Activated CD4-positive, alpha-beta T cell treated with anti-CD3 and anti-CD28 coated beads for 4 hours (primary cell): ENCODE data around the gene RUNX2.
"Not testable (repeated sequence)": the region's sequence is repeated elsewhere in the genome, so short reads cannot be mapped to it uniquely, and the experiment has no call there.

Experiments used
- DNase-seq, 2 donors: peaks; one replicate each; pipeline ENCODE4 v3.0.0-alpha.2; 2020

Gene RUNX2

DNA sequence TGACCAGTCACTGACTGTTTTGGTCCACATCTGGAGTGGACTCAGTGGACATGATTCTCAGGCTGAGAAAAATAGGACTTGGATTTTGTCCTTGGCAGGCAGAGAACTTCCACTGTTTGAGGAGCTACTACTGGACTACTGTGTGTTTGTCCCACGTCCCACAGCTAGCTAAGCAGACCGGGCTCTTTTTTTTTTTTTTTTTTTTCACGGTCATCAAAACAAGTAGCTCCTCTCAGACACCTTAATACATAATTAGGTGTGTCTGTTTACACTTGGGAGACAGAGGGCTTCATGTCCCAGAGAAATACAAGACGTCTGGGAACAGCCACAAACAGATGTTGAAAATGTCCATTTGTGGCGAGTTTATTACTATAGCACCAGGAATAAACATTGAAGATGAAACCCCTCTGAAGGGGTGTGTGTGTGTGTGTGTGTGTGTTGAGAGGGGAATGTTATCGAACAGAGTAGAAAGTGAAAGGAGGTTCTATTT, 204.6 kb downstream of the RUNX2 start:
- no peak for DNase-seq

DNA sequence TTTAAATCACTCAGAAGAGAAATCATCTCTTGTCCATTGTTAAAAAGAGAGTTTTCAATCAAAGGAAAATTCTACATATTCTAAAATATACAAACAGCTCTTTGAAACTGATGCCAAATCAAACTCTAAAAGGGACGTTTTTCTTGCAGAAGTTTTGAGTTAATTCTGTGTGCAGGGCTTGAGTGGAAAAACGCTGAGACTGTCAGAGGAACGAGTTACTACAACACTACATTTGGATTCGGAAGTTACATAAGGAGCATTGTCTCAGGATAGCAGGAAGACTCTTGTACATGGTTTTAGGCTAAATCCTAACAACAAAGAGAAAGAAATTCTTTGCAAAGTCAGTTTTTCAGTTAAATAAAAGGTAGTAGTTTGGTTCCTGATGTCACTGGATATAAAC, 205.3 kb downstream of the RUNX2 start:
- DNase-seq: no peak

DNA sequence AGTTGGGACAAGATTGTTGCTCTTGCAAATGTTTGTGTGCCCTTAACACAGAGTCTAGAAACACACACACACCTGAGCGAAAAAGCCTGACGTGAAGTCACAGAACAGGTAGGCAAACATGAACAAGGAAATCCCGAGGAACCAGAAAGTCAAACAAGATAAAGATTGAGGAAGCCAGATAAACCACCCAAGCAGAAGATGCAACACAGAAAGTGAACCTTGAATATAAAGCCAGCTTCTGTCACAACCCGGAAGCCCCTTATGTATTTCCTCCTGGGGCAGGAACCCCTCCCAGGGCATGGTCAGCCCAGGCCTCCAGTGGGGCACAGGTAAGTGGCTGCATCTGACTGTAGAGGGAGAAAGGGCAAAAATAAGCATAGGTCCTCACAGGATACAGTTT, 207.8 kb downstream of the RUNX2 start:
- DNase-seq: no peak

DNA sequence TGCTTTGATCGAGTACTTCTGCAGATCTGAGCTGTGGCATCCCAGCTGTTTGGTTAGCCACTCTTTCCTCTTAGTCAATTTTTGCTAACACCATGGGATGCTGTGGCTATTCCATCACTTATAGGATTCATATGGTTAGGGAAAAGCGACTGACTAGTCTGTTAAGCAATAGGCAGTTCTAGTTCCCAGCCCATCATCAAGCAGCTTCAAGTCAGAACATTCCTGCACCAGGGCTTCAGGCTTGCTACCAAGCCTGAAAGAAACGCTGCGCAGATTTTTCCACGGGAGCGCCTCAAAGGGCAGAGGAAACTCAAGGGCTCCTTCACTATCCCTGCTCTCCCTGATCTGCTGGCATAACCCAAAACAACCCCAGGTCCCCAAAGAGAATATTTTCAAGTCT, 209.4 kb downstream of the RUNX2 start:
- DNase-seq: no peak

DNA sequence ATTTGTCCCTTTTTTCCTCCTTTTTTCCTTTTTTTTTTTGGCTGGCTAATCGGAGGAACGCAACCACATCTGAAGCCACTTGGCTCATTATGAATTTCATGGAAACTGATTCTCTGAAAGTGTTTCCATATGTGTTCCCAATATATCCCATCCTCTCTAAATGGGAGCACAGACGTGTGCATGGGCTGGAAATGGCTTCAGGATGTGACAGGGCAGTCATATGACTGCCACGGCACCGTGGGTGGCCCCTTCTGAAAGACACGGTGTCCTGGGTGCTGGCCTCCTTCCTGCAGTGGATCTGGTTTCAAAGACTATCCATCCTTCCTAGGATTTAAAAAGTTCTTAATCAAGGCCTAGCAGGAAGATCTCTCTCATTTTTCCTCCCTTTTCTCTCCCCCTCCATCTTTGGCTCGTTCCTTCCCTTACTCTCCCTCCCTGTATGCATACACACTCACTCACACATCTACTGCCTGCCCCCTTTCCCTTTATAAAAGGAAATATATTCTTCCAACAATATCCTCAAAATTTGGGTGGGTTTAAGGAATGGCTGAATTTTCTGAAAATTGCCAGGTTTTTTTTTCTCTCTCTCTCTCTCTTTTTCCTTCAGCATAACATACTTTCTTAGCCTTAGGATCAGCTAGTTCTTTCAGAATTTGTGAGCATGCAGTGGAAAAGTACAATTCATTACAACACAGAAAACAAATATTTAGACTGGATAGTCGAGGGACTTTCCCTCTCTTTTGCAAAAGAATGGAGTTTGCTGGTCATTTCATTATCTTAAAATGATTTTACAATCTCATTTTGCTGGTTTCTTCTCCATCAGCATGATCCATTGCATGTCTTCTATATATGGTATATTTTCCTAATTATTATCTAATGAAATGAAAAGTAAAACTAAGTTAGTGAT, 210.8 kb downstream of the RUNX2 start:
- DNase-seq: no peak

DNA sequence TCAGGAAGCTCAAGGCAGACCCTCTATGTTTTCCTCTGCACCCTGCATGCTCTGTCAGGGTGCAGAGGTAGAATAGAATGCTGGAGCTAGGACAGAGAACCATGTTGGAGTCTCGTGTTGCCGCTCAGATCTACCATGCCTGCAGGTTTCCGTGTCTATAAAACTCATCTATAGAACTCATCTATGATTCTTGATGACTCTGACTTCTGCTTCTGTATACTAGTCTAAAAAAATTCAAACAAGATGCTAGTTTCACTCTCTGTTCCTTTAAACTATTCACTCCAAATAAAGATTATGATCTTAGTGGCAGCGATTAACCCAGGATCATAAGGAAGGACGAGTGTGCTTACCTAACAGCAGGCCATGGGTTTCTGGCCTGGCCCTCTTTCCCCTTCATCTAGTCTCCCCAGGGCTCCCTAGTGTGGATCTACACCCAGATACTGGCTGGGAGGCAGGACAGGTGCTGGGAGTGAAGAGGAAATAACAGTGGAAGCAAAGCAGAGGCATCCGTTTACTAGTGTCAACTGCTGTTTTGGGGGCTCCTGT, 212.3 kb downstream of the RUNX2 start:
- no peak for DNase-seq

DNA sequence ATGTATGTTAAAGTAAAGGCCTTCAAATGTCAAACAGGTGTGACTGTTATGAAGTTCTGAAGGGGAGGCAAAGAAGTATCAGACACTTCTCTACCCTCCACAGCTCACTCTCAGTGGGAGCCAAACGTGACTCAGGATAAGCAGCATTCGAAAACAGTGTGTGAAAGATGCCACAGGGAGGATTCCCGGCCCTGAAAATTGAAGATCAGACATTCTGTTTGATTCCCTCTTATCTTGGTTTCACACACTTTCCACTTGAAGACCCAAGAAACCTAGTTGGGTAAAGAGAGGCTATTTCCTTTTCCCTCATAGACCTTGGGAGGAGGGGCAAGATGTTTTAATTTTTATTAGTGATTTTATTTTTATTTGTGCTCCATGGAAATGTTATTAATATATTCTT, 213.8 kb downstream of the RUNX2 start:
- no peak for DNase-seq

DNA sequence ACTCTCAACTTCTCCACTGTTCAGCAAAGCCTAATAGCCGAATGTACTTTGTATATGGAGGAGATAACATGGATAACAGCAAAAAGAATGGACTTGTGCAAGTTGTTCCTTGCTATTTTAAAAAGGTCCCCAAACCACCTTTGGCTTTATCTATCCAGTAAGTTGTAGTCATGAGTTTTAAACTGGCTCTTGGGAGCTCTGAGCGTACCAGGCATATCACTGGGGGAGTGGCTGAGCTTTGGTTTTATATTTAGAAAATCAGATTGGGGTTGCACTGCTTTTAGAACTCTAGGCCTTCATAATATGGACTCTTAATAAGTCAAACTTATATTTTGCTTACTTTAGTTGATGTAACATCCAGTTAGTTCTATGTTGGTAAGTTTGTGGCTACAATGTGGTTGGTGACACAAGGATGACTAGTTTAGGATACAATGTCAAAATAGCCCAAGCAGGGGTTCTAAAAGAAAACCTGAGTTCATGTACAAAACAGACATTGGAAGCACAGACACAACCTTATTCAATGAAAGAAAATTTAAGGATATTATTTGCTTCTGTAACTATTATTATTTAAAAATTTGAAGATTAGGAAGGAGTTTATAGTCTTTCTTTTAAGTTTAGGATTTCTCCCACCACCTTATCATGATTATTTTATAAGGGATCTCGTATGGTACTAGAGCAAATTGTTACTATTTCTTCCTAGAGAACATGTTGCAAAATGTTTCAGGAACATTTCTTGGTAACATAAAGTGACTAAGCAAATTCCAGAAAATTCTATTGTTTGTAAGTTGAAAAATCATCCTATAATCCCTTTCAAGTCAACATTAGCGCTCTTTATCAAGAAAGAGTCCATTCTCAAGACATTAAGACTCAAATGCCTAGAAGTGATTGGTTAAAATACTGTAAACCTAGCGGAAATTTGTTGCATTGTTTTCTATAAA, 215.4 kb downstream of the RUNX2 start:
- no peak for DNase-seq

DNA sequence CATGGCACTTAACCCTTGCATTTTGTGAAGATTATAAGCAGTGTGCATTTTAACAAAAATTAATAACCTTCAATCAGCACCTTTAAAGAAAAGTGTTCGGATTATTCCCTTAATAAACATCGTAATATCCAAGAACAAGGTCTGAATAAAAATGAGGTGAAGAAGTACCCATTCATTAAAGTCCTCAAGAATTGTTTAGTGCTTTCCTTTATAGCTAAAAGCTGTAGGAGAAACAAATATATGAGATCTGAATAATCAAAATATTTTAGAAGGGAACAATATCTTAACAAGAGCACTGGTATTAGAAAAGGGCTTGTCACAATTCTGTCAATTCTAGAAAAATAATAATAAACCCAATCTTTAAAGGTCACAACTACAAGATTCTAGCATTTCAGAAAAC, 217.3 kb downstream of the RUNX2 start:
- DNase-seq: no peak

DNA sequence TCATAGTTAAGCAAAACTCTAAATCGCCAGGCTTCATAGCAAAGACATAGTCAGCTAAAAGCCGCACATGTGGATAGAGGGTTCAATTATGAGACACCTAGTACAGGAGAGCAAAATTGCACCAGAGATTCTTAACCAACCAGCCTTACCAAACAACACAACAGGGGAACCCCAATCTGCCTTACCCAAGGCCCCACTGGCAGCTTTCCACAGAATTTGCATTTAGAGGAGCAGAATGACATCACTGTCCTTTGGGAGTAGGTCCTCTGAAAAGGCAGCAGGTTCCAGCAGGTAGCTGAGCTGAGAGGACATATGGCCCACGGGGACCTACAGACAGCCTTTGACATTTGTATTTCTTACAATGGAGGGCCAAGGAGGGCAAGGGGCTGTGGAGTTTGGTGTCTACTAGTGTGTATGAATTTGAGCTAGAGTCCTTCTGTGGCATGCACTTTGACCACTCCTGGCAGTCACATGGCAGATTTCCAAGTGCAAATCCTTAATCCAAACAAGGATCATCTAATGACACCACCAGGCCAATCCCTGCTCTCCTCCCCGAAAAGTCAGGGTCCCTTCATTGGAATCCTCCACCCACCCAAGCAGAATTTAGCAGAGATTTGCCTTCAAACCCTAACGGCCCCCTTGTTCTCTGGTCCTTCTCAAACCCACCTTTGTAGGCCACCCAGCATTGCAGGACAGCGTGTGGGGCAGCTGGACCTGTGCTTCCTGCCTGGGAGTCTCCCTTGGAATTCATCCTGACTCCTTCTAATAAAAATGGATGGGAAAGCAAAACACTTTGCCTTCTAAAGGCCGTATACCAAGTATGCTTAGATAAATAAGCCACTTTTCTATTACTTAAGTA, 220.8 kb downstream of the RUNX2 start:
- DNase-seq: no peak

DNA sequence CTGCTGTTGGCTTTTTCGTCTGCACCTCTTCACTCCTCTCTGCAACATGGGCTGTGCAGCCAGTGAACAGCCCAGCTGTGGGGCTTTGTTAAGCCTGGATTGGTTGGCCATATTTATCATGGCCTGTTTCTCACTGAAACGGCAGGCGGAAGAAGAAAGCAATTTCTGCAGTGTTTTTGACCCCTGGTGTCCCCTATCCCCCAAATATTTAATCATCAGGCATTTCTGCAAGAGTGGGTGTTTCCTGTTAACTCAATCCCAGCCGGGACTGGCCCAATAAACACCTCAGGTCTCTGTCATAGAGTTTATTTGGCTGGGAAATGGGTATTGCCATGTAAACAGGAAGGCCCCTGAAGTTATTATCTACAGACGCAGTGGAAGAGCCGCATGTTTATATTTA, 224.4 kb downstream of the RUNX2 start:
- DNase-seq: no peak

DNA sequence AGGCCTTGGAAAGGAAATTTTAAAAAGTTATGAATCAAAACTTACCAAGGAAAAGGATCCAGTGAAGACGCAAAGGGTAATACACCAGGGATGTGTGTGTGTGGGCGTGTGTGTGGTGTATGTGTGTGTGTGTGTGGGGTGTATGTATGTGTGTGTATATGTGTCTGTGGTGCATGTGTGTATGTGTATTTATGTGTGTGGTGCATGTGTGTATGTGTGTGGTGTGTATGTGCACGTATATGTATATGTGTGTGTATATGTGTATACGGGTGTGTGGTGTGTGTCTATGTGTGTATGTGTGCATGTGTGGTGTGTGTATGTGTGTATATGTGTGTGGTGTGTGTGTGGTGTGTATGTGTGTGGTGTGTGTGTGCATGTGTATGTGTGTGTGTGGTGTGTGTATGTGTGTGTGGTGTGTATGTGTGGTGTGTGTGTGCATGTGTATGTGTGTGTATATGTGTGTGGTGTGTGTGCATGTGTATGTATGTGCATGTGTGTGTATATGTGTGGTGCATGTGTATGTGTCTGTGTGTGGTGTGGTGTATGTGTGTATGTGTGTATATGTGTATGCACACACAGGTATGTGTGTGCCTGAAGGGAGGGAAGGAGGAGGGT, 225.7 kb downstream of the RUNX2 start:
- no peak for DNase-seq

DNA sequence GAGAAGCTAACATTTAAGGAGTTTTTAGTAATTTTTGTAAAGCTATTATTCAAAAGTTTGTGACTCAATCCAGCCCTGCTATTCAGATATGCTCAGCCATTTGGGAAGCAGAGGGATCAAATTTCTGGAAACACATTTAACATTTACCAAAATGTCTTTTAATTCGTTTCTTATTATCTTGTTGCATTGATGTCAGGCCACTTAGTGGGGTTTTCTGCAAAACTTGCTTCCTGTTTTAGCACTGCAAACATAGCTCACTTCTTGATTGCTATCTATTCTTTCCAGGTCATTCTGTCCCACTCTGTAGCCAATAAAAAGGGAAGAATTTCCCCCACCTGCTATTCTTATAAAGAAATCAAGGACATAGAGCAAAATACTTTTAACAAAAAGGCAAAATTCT, 226.5 kb downstream of the RUNX2 start:
- no peak for DNase-seq

DNA sequence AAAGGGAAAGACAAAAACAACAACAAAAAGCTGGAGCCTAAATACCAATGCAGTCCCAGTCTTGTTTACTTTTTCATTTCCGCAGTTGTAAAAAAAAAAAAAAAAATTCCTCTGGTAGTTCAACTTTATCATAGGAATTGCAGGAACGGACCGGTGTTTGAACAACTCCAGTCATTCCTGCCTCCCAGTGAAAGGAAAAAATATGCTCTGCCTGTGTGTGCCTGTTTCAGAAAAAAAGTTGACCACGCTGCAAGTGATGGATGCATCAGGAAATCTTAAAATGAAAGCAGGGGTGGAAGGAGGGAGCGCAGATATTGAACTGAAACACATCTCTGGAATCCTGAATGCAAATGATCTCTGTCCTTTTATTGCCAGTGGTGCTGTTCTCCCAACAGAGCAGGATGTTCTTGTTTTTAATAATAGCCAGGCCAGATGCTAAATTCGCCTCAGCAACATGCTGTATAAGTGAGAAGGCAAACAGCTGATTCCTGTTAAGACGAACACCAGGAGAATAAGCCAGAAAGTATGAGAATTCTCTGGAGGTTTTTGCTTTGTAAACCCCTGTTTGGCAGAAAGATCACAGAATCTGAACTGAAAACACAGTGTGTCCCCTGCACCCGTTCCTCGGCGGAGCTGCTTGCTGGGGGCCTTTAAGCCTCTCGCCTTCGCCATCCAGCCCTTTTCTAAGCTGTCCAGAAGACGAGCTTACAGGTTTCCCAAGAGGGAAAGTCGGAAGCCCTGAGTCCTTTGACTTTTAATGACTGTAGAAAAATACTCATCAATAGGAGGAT, 228.0 kb downstream of the RUNX2 start:
- no peak for DNase-seq

DNA sequence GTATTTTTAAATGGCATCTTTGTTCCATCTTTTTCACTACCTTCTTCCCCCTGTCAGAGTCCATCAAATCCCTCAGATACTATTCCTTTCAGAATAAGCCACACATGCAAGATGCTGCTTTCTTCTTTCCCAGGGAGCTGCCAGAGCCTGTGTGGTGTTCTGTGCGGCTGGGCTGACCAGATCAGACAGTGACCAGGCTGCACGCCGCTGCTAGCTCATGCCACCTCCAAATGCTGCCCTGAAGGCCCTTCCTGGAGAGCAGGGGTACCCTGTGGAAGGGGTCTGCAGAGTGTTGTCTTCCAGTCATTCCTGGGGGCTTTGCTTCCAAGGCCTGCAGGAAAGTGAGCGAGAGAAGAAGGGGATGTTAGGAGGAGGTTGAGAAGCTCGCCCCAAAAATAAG, 228.7 kb downstream of the RUNX2 start:
- no peak for DNase-seq

DNA sequence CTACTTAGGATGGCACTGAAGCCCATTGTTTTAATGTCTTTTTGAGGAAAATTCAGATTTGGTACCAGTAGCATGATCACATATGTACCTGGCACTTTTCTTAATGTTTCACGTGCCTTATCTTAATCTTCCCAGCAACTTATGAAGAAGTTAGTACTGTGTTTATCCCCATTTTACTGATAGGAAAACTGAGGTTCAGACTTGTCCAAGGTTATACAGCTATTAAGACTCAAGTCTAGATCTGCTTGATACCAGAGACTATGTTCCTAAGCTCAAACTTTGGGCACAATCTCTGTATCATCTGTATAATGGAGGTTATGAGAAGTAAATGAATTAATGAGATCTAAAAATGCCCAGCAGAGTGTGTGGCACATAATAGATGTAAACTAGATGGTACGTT, 229.3 kb downstream of the RUNX2 start:
- DNase-seq: no peak

DNA sequence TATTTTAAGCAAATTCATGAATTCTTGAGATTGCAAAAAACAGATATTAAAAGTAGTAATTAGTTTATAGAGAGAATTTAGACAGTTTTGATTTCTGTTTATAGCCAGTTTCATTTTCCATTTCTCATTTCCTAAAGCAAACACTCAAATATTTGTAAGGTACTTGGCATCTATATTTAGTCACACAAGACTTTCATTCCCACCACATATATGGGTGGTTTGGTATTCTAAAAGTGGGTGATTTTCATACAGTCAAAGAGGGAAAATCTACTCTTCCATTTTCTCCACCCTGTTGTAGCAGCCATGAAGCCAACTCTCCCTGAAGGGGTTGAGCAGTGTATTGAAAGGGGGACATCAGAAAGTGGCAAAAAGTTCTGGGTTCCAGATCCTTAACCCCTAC, 230.7 kb downstream of the RUNX2 start:
- no peak for DNase-seq

DNA sequence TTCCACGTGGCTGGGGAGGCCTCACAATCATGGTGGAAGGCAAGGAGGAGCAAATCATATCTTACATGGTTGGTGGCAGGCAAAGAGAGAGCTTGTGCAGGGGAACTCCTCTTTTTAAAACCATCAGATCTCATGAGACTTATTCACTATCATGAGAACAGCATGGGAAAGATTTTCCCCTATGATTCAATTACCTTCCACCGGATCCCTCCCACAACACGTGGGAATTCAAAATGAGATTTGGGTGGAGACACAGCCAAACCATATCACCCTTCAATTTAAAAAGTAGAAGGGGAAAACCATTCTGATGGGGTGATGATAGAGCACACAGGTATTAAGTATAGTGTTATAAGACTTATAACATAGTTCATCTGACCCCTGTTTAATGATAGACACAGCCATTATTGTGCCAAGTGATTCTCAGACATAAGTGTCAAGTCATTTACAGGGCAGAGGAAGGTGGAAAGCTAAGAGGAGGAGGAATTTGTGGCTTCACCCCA, 232.2 kb downstream of the RUNX2 start:
- not testable (repeated sequence) for DNase-seq

DNA sequence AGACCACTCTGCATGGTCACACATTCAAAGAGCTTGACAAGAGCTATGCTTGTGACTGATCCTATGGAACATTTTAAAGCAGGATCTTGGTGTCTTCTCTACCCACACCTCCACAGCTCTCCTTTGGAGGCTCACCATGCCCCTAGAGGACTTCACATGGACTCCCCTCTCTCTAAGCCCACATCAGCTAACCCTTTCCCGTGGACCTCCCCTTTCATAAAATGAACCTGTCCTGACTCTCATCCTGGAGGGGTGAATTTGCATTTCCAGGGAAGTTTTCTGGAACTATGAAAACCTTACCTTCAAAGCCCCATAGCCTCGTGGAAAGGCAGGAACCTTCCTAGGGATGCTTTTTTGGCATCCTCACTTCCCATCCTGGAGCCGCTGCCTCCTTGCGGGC, 234.0 kb downstream of the RUNX2 start:
- no peak for DNase-seq

DNA sequence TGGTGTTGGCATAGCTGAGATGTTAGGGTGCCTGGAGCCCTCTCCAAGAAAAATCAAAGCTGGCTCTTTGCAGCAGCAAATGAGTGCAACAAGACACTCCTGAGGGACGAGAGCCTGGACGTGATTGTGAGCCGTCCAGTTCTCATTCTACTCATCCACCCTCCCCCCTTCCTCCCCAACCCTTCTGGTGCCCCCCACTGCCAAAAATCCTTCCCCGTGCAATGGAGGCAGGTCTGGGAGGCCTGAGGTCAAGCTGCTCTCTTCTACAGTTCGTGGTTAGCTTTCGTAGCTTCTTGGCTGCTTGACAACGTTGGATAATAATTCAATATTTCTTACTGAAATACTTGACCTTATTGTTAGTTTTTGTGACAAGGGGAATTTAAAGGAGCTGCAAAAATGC, 234.9 kb downstream of the RUNX2 start:
- DNase-seq: no peak

DNA sequence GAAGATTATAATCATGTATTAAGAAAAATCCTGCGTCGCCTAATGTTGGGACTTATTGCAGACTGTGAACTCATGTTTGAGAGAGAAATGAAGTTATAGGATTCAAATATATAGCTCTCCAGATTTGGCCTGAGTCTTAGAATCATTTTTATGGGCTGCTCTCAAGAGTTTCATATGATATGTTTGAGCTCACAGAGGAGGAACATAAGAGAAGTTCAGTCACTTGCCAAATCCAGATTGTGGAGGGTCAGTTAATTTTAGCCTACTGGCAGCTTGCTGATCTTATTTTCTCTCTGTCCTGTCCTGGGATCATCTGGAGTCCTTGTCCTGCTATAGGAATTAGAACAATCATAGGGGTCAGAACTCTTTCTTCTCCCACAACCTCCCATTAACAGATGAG, 235.7 kb downstream of the RUNX2 start:
- no peak for DNase-seq
